Measurements from ENCODE around the gene PTPN3.

The PTPN3 gene

GRCh38 chr9:109506097-109506712 lies 8.1 kb upstream of the PTPN3 start:
- no peak for DNase-seq (ENCODE audit: low read depth in 2 of 2)

- DNase-seq (ENCODE audit: low read depth in 2 of 2), result no peak
Observed at GRCh38 chr9:109504689-109505088, 6.6 kb upstream of the PTPN3 start.

- no peak for DNase-seq (ENCODE audit: low read depth in 2 of 2)
Observed at GRCh38 chr9:109500421-109500974, 2.4 kb upstream of the PTPN3 start.

GRCh38 chr9:109499631-109500410 lies 1.7 kb upstream of the PTPN3 start:
- no peak for DNase-seq (ENCODE audit: low read depth in 2 of 2)

- DNase-seq (ENCODE audit: low read depth in 2 of 2), result no peak
Observed at GRCh38 chr9:109499093-109499630, 1.1 kb upstream of the PTPN3 start.

- DNase-seq (ENCODE audit: low read depth in 2 of 2), result no peak
Observed at GRCh38 chr9:109497226-109498153, 617 bp downstream of the PTPN3 start.

GRCh38 chr9:109496841-109497225 lies 1.3 kb downstream of the PTPN3 start:
- no peak for DNase-seq (ENCODE audit: low read depth in 2 of 2)

- DNase-seq (ENCODE audit: low read depth in 2 of 2), result no peak
Observed at GRCh38 chr9:109496218-109496617, 1.9 kb downstream of the PTPN3 start.

GRCh38 chr9:109493648-109494047 lies 4.5 kb downstream of the PTPN3 start:
- DNase-seq (ENCODE audit: low read depth in 2 of 2), result no peak

GRCh38 chr9:109491590-109491989 lies 6.5 kb downstream of the PTPN3 start:
- no peak for DNase-seq (ENCODE audit: low read depth in 2 of 2)

- no peak for DNase-seq (ENCODE audit: low read depth in 2 of 2)
Observed at GRCh38 chr9:109488791-109489492, 9.2 kb downstream of the PTPN3 start.

- DNase-seq (ENCODE audit: low read depth in 2 of 2), result no peak
Observed at GRCh38 chr9:109488351-109488750, 9.8 kb downstream of the PTPN3 start.

- DNase-seq (ENCODE audit: low read depth in 2 of 2), result no peak
Observed at GRCh38 chr9:109487247-109487646, 10.9 kb downstream of the PTPN3 start.

- DNase-seq (ENCODE audit: low read depth in 2 of 2), result no peak
Observed at GRCh38 chr9:109483744-109484429, 14.2 kb downstream of the PTPN3 start.

GRCh38 chr9:109482391-109482916 lies 15.7 kb downstream of the PTPN3 start:
- no peak for DNase-seq (ENCODE audit: low read depth in 2 of 2)

- DNase-seq (ENCODE audit: low read depth in 2 of 2), result no peak
Observed at GRCh38 chr9:109481856-109482255, 16.3 kb downstream of the PTPN3 start.

- no peak for DNase-seq (ENCODE audit: low read depth in 2 of 2)
Observed at GRCh38 chr9:109479822-109480221, 18.3 kb downstream of the PTPN3 start.

GRCh38 chr9:109478665-109479380 lies 19.3 kb downstream of the PTPN3 start:
- no peak for DNase-seq (ENCODE audit: low read depth in 2 of 2)

- DNase-seq (ENCODE audit: low read depth in 2 of 2), result no peak
Observed at GRCh38 chr9:109478051-109478563, 20.0 kb downstream of the PTPN3 start.
